HL-60 (cell line): Measurements from ENCODE around the gene DSTYK.

ENCODE experiments used
- DNase-seq, 2 experiments: peaks; one replicate each; pipeline ENCODE4 v3.0.0-alpha.2; 2010 to 2020; ENCODE audit warnings: low read depth in 1 of 2, low spot score in 1 of 2
- H3K27ac ChIP-seq: fragments of 250-450 bp; sonication (Bioruptor Pico); replicated peaks from 2 replicates; pipeline ENCODE4 v1.5.1; 2020; ENCODE audit warnings: mild to moderate bottlenecking, moderate library complexity
- H3K27me3 ChIP-seq: fragments of 250-450 bp; sonication (Bioruptor Pico); 2 replicates; pipeline ENCODE4 v1.5.1; 2021; ENCODE audit warnings: mild to moderate bottlenecking, moderate library complexity; ENCODE audit not compliant: insufficient read depth, poor library complexity, severe bottlenecking
- H3K4me3 ChIP-seq: replicated peaks from 2 replicates; pipeline ENCODE4 v1.5.1; 2011; ENCODE audit warnings: mild to moderate bottlenecking, control low read depth, low read length; ENCODE audit not compliant: insufficient read depth
- CTCF ChIP-seq: IDR thresholded peaks from one replicate; pipeline ENCODE4 v1.5.1; 2011; ENCODE audit warnings: low read length, control low read depth, inconsistent platforms; ENCODE audit not compliant: insufficient read depth
- GABPA ChIP-seq: IDR thresholded peaks from 2 replicates; pipeline ENCODE4 v1.6.1; 2012; ENCODE audit warnings: low read depth
- POLR2AphosphoS5 ChIP-seq: IDR thresholded peaks from 2 replicates; pipeline ENCODE4 v1.6.1; 2012; ENCODE audit warnings: low read depth
- REST ChIP-seq: IDR thresholded peaks from 2 replicates; pipeline ENCODE4 v1.6.1; 2012; ENCODE audit warnings: low read depth; ENCODE audit not compliant: insufficient replicate concordance
- SPI1 ChIP-seq: IDR thresholded peaks from 2 replicates; pipeline ENCODE4 v1.6.1; 2012; ENCODE audit warnings: low read depth, mild to moderate bottlenecking, borderline replicate concordance

The DSTYK gene

GRCh38 chr1:205247130-205247921 lies 35.8 kb upstream of the DSTYK start:
- no peaks in the 10 kb centered on the region for H3K27me3 ChIP-seq
- TF ChIP-seq CTCF, result no peak
- TF ChIP-seq SPI1, result no peak
- TF ChIP-seq REST, result no peak
- no peak for TF ChIP-seq GABPA
- no peak for TF ChIP-seq POLR2AphosphoS5
- DNase-seq, result no peak
- no peak overlapping the region for H3K27ac ChIP-seq
- no peak overlapping the region for H3K4me3 ChIP-seq

- H3K27me3 ChIP-seq, result no peaks in the 10 kb centered on the region
- TF ChIP-seq SPI1, result no peak
- TF ChIP-seq GABPA, result no peak
- no peak for TF ChIP-seq REST
- TF ChIP-seq CTCF, result no peak
- no peak for TF ChIP-seq POLR2AphosphoS5
- DNase-seq, result no peak
- no peak overlapping the region for H3K27ac ChIP-seq
- no peak overlapping the region for H3K4me3 ChIP-seq
These were observed 35.0 kb upstream of the DSTYK start for GRCh38 chr1:205246351-205247119.

GRCh38 chr1:205245096-205245495 lies 33.6 kb upstream of the DSTYK start:
- no peaks in the 10 kb centered on the region for H3K27me3 ChIP-seq
- no peak for TF ChIP-seq SPI1
- TF ChIP-seq CTCF, result no peak
- no peak for TF ChIP-seq GABPA
- TF ChIP-seq REST, result no peak
- no peak for TF ChIP-seq POLR2AphosphoS5
- H3K27ac ChIP-seq, result no peak overlapping the region
- H3K4me3 ChIP-seq, result no peak overlapping the region
- DNase-seq, result no peak
